ENCODE data around the gene CALD1. TPM values are rescaled to one million over a fixed set of nuclear protein-coding genes. Genes with fewer than 3 reads are reported as not detected.

Gene CALD1
- total and polyA plus RNA-seq, 4 donors: 48.0 to 226 (median 95.2) TPM

GRCh38 chr7:134887523-134887922 lies 108.1 kb downstream of the CALD1 start:
- Histone ChIP-seq H3K36me3 (ENCODE audit: control insufficient read depth in 4 of 4, insufficient read depth in 3 of 4, low read depth in 1 of 4, low read length in 3 of 4) (no peaks in the 10 kb centered on the region), H3K9ac (ENCODE audit: low read depth in 1 of 2, low read length in 2 of 2) (no peak overlapping the region), H3K27me3 (ENCODE audit: control insufficient read depth in 4 of 4, insufficient read depth in 4 of 4, low read length in 3 of 4) (no peaks in the 10 kb centered on the region), H3K27ac (ENCODE audit: low read depth in 1 of 2, low read length in 2 of 2) (no peak overlapping the region), H3K4me1 (ENCODE audit: control insufficient read depth in 4 of 4, insufficient read depth in 4 of 4, low read length in 3 of 4) (peaks cover 5 to 26% (median 8%) of the 10 kb centered on the region in 4 donors), H3K4me3 (ENCODE audit: low read depth in 1 of 3, low read length in 3 of 3) (no peak overlapping the region), H3K9me3 (ENCODE audit: control insufficient read depth in 4 of 4, low read length in 3 of 4) (no peaks in the 10 kb centered on the region)
- DNase-seq (ENCODE audit: low spot score): no peak
- WGBS: 97% methylated on average over 8 of the region's 8 CpGs
- no peak for TF ChIP-seq ZBTB33 (IDR thresholded peaks at IDR 0.05)
- no peak for TF ChIP-seq HNF4G (IDR thresholded peaks at IDR 0.05)
- no peak for TF ChIP-seq RAD21 (IDR thresholded peaks at IDR 0.05)
- TF ChIP-seq SP1 (IDR thresholded peaks at IDR 0.05): no peak
- no peak for TF ChIP-seq YY1 (IDR thresholded peaks at IDR 0.05)
- TF ChIP-seq FOXA2 (IDR thresholded peaks at IDR 0.05): no peak
- no peak for TF ChIP-seq HNF4A (conservative IDR thresholded peaks at IDR 0.05)

GRCh38 chr7:134888141-134888740 lies 108.8 kb downstream of the CALD1 start:
- TF ChIP-seq CTCF (IDR thresholded peaks at IDR 0.05; ENCODE audit: low read depth, low read length, missing input control) (no peak), FOXA1 (IDR thresholded peaks at IDR 0.05) (no peak), REST (IDR thresholded peaks at IDR 0.05) (no peak), MAX (IDR thresholded peaks at IDR 0.05) (no peak), JUND (IDR thresholded peaks at IDR 0.05) (no peak), EGR1 (IDR thresholded peaks at IDR 0.05; ENCODE audit: low read depth in 2 of 2) (no peak), HNF4A (conservative IDR thresholded peaks at IDR 0.05) (no peak), GABPA (IDR thresholded peaks at IDR 0.05 in 1 of 2, conservative IDR thresholded peaks at IDR 0.05 in 1 of 2) (no peak), TAF1 (conservative IDR thresholded peaks at IDR 0.05) (no peak), ZBTB33 (IDR thresholded peaks at IDR 0.05) (no peak), ATF3 (IDR thresholded peaks at IDR 0.05) (no peak), NR2F2 (IDR thresholded peaks at IDR 0.05) (no peak)
- H3K27ac ChIP-seq (ENCODE audit: low read depth in 1 of 2, low read length in 2 of 2): no peak overlapping the region
- no peaks in the 10 kb centered on the region for H3K9me3 ChIP-seq (ENCODE audit: control insufficient read depth in 4 of 4, low read length in 3 of 4)
- WGBS: 74% methylated on average over 3 of the region's 3 CpGs
- no peak for DNase-seq (ENCODE audit: low spot score)
- H3K36me3 ChIP-seq (ENCODE audit: control insufficient read depth in 4 of 4, insufficient read depth in 3 of 4, low read depth in 1 of 4, low read length in 3 of 4): no peaks in the 10 kb centered on the region
- H3K4me3 ChIP-seq (ENCODE audit: low read depth in 1 of 3, low read length in 3 of 3): no peak overlapping the region
- H3K4me1 ChIP-seq (ENCODE audit: control insufficient read depth in 4 of 4, insufficient read depth in 4 of 4, low read length in 3 of 4): peaks cover 5 to 30% (median 11%) of the 10 kb centered on the region in 4 donors
- H3K27me3 ChIP-seq (ENCODE audit: control insufficient read depth in 4 of 4, insufficient read depth in 4 of 4, low read length in 3 of 4): no peaks in the 10 kb centered on the region
- no peak overlapping the region for H3K9ac ChIP-seq (ENCODE audit: low read depth in 1 of 2, low read length in 2 of 2)
